Kidney (tissue), 14 donors: ENCODE measurements around the gene TTLL11. TPM values are rescaled to one million over a fixed set of nuclear protein-coding genes. Genes with fewer than 3 reads are reported as not detected.

Source experiments
- DNase-seq, 5 donors: peaks; one replicate each; pipeline ENCODE4 v3.0.0-alpha.2; 2013 to 2020
- FAIRE-seq: peaks from 2 replicates; lab custom pipeline; 2012; peaks lifted over from hg19 to GRCh38; lab: Jason Lieb, UNC
- H3K27ac ChIP-seq, 2 donors: one replicate each; pipeline ENCODE4 v1.7.0; 2013; ENCODE audit warnings: low read depth in 2 of 2, low read length in 2 of 2, inconsistent platforms in 1 of 2
- H3K27me3 ChIP-seq: one replicate; pipeline ENCODE4 v1.7.1; 2013; ENCODE audit warnings: low read length, inconsistent platforms; ENCODE audit not compliant: control insufficient read depth, insufficient read depth
- H3K36me3 ChIP-seq, 3 donors: one replicate each; pipeline versions ENCODE4 v1.7.0 to v1.7.1; 2013; ENCODE audit warnings: low read length in 3 of 3, control low read depth in 1 of 3, inconsistent platforms in 1 of 3; ENCODE audit not compliant: insufficient read depth in 3 of 3, control insufficient read depth in 2 of 3
- H3K4me1 ChIP-seq, 3 donors: one replicate each; pipeline versions ENCODE4 v1.7.0 to v1.7.1; 2013; ENCODE audit warnings: low read length in 3 of 3, inconsistent platforms in 1 of 3, low read depth in 1 of 3; ENCODE audit not compliant: control insufficient read depth in 2 of 3, insufficient read depth in 2 of 3
- H3K4me3 ChIP-seq, 3 donors: one replicate each; pipeline versions ENCODE4 v1.7.0 to v1.8.1; 2013; ENCODE audit warnings: low read length in 3 of 3, control low read depth in 1 of 3, inconsistent platforms in 1 of 3
- H3K9ac ChIP-seq, 3 donors: one replicate each; pipeline versions ENCODE4 v1.7.0 to v1.7.1; 2013; ENCODE audit warnings: low read length in 3 of 3, control low read depth in 1 of 3, inconsistent platforms in 1 of 3
- H3K9me3 ChIP-seq, 3 donors: one replicate each; pipeline versions ENCODE4 v1.7.0 to v1.7.1; 2013; ENCODE audit warnings: low read length in 3 of 3, control low read depth in 1 of 3, inconsistent platforms in 1 of 3; ENCODE audit not compliant: control insufficient read depth in 2 of 3, insufficient read depth in 1 of 3
- intact Hi-C: fragments of 100-400 bp; cut with DNase I; formaldehyde crosslinking; loops from one replicate; pipeline ENCODE4 v1.11.1; 2022
- polyA plus RNA-seq: library from polyadenylated mRNA; stranded (reverse); fragments of 350-450 nt; fragmentation: Illumina TruSeq; extraction: RNeasy Lipid Tissue Mini Kit (QIAGEN cat#74804); gene quantifications from one replicate; pipeline ENCODE4 v1.2.3, GENCODE V29; 2014; ENCODE audit warnings: low read depth, low replicate concordance; ENCODE audit not compliant: insufficient read depth
- total RNA-seq: library from RNA; stranded (reverse); fragmentation: NEBNext Ultra II Directional; extraction: Animal tissue kit (Norgen Biotek cat#: 25700); gene quantifications from one replicate; pipeline ENCODE4 v1.2.1, GENCODE V29; 2021
- TF ChIP-seq, protein P1 (sequence below): IDR thresholded peaks from 3 replicates; pipeline ENCODE4 v1.5.1; 2012; ENCODE audit warnings: mild to moderate bottlenecking, moderate library complexity, borderline replicate concordance; ENCODE audit not compliant: insufficient read depth; ENCODE audit errors: extremely low read depth
- donor health status: control.
- donor health status: control.
- donor health status: control.
- donor health status: control.
- donor health status: control.
- donor health status: DM: yes; HTN: yes; CAD: no.
- donor health status: Normal renal cell carcinoma (clear cell type).

Gene TTLL11
- total and polyA plus RNA-seq, 2 donors from 2014 or later, result 2.3 to 10.0 TPM

DNA sequence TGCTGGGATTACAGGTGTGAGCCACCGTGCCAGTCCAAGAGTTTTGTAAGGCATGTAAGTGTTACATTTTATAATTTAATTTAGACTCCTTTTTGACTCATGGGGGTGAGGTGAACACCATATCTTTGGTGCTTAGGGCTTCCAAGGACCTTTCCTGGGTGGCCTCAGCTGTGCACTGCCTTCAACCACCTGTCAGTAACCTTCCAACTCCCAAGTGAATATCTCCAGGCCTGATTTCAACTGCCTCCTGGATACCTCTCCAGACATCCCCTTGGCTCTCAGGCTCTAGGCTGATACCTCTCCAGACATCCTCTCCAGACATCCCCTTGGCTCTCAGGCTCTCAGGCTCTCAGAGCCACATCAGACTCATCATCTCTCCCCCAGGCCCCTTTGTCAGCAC, 30.9 kb upstream of the TTLL11 start:
- no peak overlapping the region for H3K27ac ChIP-seq
- no peak overlapping the region for H3K4me3 ChIP-seq
- TF ChIP-seq, protein P1, sequence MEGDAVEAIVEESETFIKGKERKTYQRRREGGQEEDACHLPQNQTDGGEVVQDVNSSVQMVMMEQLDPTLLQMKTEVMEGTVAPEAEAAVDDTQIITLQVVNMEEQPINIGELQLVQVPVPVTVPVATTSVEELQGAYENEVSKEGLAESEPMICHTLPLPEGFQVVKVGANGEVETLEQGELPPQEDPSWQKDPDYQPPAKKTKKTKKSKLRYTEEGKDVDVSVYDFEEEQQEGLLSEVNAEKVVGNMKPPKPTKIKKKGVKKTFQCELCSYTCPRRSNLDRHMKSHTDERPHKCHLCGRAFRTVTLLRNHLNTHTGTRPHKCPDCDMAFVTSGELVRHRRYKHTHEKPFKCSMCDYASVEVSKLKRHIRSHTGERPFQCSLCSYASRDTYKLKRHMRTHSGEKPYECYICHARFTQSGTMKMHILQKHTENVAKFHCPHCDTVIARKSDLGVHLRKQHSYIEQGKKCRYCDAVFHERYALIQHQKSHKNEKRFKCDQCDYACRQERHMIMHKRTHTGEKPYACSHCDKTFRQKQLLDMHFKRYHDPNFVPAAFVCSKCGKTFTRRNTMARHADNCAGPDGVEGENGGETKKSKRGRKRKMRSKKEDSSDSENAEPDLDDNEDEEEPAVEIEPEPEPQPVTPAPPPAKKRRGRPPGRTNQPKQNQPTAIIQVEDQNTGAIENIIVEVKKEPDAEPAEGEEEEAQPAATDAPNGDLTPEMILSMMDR, result no peak
- FAIRE-seq, result no peak
- peaks cover 0 to 8% (median 0%) of the 10 kb centered on the region in 3 donors for H3K4me1 ChIP-seq
- no peak for DNase-seq
- peaks cover 10% of the 10 kb centered on the region for H3K27me3 ChIP-seq
- intact Hi-C loops, result loop anchor here (5.0 kb wide), 1 partner anchor 228 kb away; no protein-coding TSS in a partner anchor
- H3K36me3 ChIP-seq, result no peaks in the 10 kb centered on the region
- H3K9ac ChIP-seq, result no peak overlapping the region
- no peaks in the 10 kb centered on the region for H3K9me3 ChIP-seq

DNA sequence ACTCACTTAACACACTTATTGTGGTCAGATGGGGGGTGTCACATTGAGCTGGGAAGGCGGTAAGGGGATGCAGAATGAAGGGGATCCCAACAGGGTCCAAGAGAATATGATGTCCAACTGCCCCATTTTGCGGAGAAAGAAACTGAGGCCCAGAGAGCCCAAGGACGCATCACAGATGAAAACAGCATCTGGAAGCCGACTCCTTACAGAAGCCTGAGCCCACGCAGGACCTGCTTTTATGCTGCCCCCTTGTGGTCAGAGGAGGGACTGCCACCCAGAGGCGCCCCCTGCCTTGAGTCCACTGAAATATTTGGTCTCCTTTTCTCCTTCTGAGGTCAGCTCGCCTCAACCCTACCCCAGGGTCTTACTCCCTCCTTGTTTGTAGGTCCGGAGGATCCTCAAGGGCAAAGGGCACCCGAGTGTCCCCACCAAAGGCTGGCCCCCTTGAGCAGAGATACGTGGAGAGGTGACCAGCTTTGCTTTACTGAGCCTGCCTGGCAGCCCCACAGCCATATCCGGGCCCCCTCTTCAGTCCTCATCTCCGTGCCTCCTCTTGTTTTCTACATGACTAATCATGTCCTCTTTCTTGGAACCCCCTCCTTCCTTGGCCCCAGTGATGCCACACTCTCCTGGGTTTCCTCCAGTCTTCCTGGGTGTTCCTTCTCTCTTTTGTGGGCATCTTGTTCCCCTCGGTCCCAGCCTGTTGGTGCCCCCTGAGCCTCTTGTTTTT, 30.0 kb upstream of the TTLL11 start:
- Histone ChIP-seq H3K27me3 (peaks cover 10% of the 10 kb centered on the region), H3K4me3 (no peak overlapping the region), H3K36me3 (no peaks in the 10 kb centered on the region), H3K9ac (no peak overlapping the region), H3K9me3 (no peaks in the 10 kb centered on the region), H3K4me1 (peaks cover 0 to 8% (median 0%) of the 10 kb centered on the region in 3 donors), H3K27ac (no peak overlapping the region)
- peak; percentile 76 to 85 (median 83) for DNase-seq
- intact Hi-C loops, result loop anchor here (5.0 kb wide), 1 partner anchor 229 kb away; no protein-coding TSS in a partner anchor
- no peak for FAIRE-seq
- TF ChIP-seq, protein P1, result peak; percentile 98

DNA sequence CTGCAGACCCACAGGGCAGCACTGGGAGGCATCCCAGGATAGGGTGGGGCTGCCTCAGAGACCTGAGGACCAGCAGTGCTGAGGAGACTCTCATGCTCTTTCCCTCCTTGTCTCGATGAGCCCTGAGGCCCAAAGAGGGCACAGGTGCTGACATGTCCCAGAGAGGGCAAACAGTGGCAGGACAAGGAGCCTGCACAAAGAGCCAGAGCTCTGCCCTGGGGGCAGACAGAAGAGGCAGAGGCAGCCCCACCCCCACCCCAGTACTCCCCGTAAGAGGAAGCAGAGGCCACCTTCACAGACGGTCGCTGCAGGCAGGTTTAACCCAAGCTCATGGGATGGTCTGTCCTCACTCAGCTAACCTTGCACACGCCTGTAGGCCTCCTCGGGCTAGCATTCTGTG, 29.4 kb upstream of the TTLL11 start:
- peaks cover 0 to 8% (median 0%) of the 10 kb centered on the region in 3 donors for H3K4me1 ChIP-seq
- peak in 1 of 5 donors; percentile 44 for DNase-seq
- TF ChIP-seq, protein P1, result no peak
- intact Hi-C loops, result loop anchor here (5.0 kb wide), 1 partner anchor 230 kb away; no protein-coding TSS in a partner anchor
- no peak for FAIRE-seq
- no peak overlapping the region for H3K9ac ChIP-seq
- H3K27me3 ChIP-seq, result peaks cover 10% of the 10 kb centered on the region
- no peak overlapping the region for H3K4me3 ChIP-seq
- no peaks in the 10 kb centered on the region for H3K36me3 ChIP-seq
- no peak overlapping the region for H3K27ac ChIP-seq
- no peaks in the 10 kb centered on the region for H3K9me3 ChIP-seq
